Measurements from ENCODE around the gene MYL2. TPM values are rescaled to one million over a fixed set of nuclear protein-coding genes. Genes with fewer than 3 reads are reported as not detected.

Gene MYL2
- total and polyA plus RNA-seq, 10 of the 15 experiments (the other 5 are each of a cell fraction or from before 2014, with no cell fraction given), result 0.08 to 1.8 (median 0.57) TPM; not detected in 1

GRCh38 chr12:110937104-110937641 is 16.8 kb upstream of the MYL2 start:
- RAD21 ChIA-PET (ENCODE audit: unreplicated experiment), result interaction anchor here (0.7 to 1.0 kb wide), 2 partner anchors 43 to 335 kb away, joined by 3 to 4 read pairs; no protein-coding TSS in a partner anchor
- 5% methylated on average over 21 of the region's 21 CpGs for WGBS (ENCODE audit: insufficient coverage, insufficient replicate concordance, low lambda C conversion rate, missing lambda C conversion rate)
- H2AFZ ChIP-seq (ENCODE audit: control insufficient read depth, low read depth, low read length), result peak overlapping the region; percentile 80
- CTCF ChIA-PET, result interaction anchor here (0.6 to 10.1 kb wide), 11 partner anchors 11 to 362 kb away, joined by 3 to 80 read pairs (median 4); no protein-coding TSS in a partner anchor
- no TSS peak for BruUV-seq (replicated peaks)
- H3K4me3 ChIP-seq, result no peak overlapping the region
- no peak overlapping the region for H3K27ac ChIP-seq (ENCODE audit: control insufficient read depth, insufficient read depth)
- H3K4me1 ChIP-seq (ENCODE audit: control insufficient read depth, insufficient read depth, low read length), result peaks cover 3% of the 10 kb centered on the region; the same call in 1 of the 2 replicates
- no peaks in the 10 kb centered on the region for H3K27me3 ChIP-seq (replicated peaks in 1 of 2; ENCODE audit: control insufficient read depth in 2 of 2, insufficient read depth in 2 of 2, low read length in 1 of 2)
- in situ Hi-C loops (cut with MboI), result no loop called here
- no peak overlapping the region for H3K9ac ChIP-seq (ENCODE audit: control insufficient read depth, insufficient read depth, low read length)
- no peaks in the 10 kb centered on the region for H4K20me1 ChIP-seq (ENCODE audit: control insufficient read depth, insufficient read depth)
- intact Hi-C loops (cut with micrococcal nuclease; ENCODE audit: unreplicated experiment), result loop anchor here (1.0 kb wide), 2 partner anchors 361 to 376 kb away; no protein-coding TSS in a partner anchor
- ATAC-seq (peak; percentile 77), DNase-seq (ENCODE audit: low read depth, low spot score) (no peak), FAIRE-seq (peak; percentile 90)
- H3K9me3 ChIP-seq (replicated peaks; ENCODE audit: control insufficient read depth, insufficient read depth, low read length), result no peaks in the 10 kb centered on the region
- no peaks in the 10 kb centered on the region for H3K79me2 ChIP-seq (ENCODE audit: control insufficient read depth, insufficient read depth, low read length)
- SMC1A ChIA-PET (ENCODE audit: uncharacterized antibody, unreplicated experiment), result interaction anchor here (1.1 kb wide), 1 partner anchor 18 kb away, joined by 3 read pairs; no protein-coding TSS in a partner anchor
- no peaks in the 10 kb centered on the region for H3K36me3 ChIP-seq (ENCODE audit: control insufficient read depth in 2 of 2, insufficient read depth in 2 of 2, low read length in 1 of 2)
- POLR2A ChIA-PET, result no interaction called here
- H3K4me2 ChIP-seq (ENCODE audit: control insufficient read depth, insufficient read depth), result no peak overlapping the region
- TF ChIP-seq HDGF (IDR thresholded peaks at IDR 0.05) (no peak), PML (IDR thresholded peaks at IDR 0.05; ENCODE audit: low read length) (no peak), NKRF (conservative IDR thresholded peaks at IDR 0.05) (no peak), SRF (IDR thresholded peaks at IDR 0.05; ENCODE audit: low read depth in 2 of 2, low read length in 2 of 2) (0 out of 4 replicates have a peak, but pooled peaks of 1 of the 2 experiments have one; percentile 18), FOXK2 (IDR thresholded peaks at IDR 0.05) (no peak), KAT2A (conservative IDR thresholded peaks at IDR 0.05; ENCODE audit: control insufficient read depth, low read depth, low read length) (no peak), GABPA (IDR thresholded peaks at IDR 0.05; ENCODE audit: low read depth) (no peak), CTCF (IDR thresholded peaks at IDR 0.05 in 2 of 3, conservative IDR thresholded peaks at IDR 0.05 in 1 of 3; ENCODE audit: control insufficient read depth in 2 of 3, extremely low read depth in 1 of 3, insufficient read depth in 1 of 3, low read depth in 3 of 3, low read length in 3 of 3) (peak; percentile 92 to 95 (median 94)), NBN (IDR thresholded peaks at IDR 0.05) (no peak), PAX8 (IDR thresholded peaks at IDR 0.05) (no peak), ZNF24 (IDR thresholded peaks at IDR 0.05) (0 out of 2 replicates have a peak, but pooled peaks have one; percentile 11), CHD1 (IDR thresholded peaks at IDR 0.05; ENCODE audit: low read depth, low read length) (no peak), SIN3A (IDR thresholded peaks at IDR 0.05; ENCODE audit: low read depth, low read length) (no peak), IKZF1 (conservative IDR thresholded peaks at IDR 0.05) (no peak), IRF4 (IDR thresholded peaks at IDR 0.05; ENCODE audit: low read depth, low read length) (0 out of 2 replicates have a peak, but pooled peaks have one; percentile 25), ZBTB11 (CRISPR knock-in tag; IDR thresholded peaks at IDR 0.05) (no peak), SPI1 (IDR thresholded peaks at IDR 0.05; ENCODE audit: borderline replicate concordance, insufficient read depth, low read depth, low read length) (no peak)

Data from GM12878 (cell line).